SK-N-SH treated with all-trans-retinoic acid at 6 μM for 48 hours (cell line): ENCODE measurements around the gene SLC16A10.
A peak's percentile ranks its signal among the peaks of the same experiment; 100 is the strongest.

Source experiments
- ATAC-seq: fragments of 200-7000 bp; cut with Tn5 transposase; 3 replicates; pipeline ENCODE4 v1.9.1; 2020; ENCODE audit warnings: mild to moderate bottlenecking, moderate library complexity
- ARNTL ChIP-seq: fragments of 450-650 bp; formaldehyde crosslinking; IDR thresholded peaks from 2 replicates; pipeline ENCODE4 v1.5.0; 2020; ENCODE audit warnings: low read depth, mild to moderate bottlenecking, moderate library complexity, borderline replicate concordance
- CREB5 ChIP-seq: fragments of 250-450 bp; sonication (Bioruptor Pico); IDR thresholded peaks from 2 replicates; pipeline ENCODE4 v1.5.1; 2020; ENCODE audit warnings: low read depth, mild to moderate bottlenecking, moderate library complexity
- CSDC2 ChIP-seq: fragments of 250-450 bp; sonication (Bioruptor Pico); IDR thresholded peaks from 2 replicates; pipeline ENCODE4 v1.5.0; 2020; ENCODE audit warnings: mild to moderate bottlenecking, moderate library complexity
- ESRRG ChIP-seq: fragments of 250-450 bp; sonication (Bioruptor Pico); IDR thresholded peaks from 2 replicates; pipeline ENCODE4 v1.6.1; 2021; ENCODE audit warnings: mild to moderate bottlenecking
- GLIS3 ChIP-seq: fragments of 250-450 bp; sonication (Bioruptor Pico); IDR thresholded peaks from 2 replicates; pipeline ENCODE4 v1.5.0; 2020; ENCODE audit warnings: mild to moderate bottlenecking, moderate library complexity
- ISL1 ChIP-seq: fragments of 250-450 bp; sonication (Bioruptor Pico); IDR thresholded peaks from 2 replicates; pipeline ENCODE4 v2.1.2; 2022; ENCODE audit warnings: mild to moderate bottlenecking, moderate library complexity
- OSR1 ChIP-seq: fragments of 250-450 bp; sonication (Bioruptor Pico); IDR thresholded peaks from 2 replicates; pipeline ENCODE4 v1.8.0; 2022; ENCODE audit warnings: moderate library complexity, mild to moderate bottlenecking, inconsistent platforms
- PATZ1 ChIP-seq: fragments of 250-450 bp; sonication (Bioruptor Pico); IDR thresholded peaks from 2 replicates; pipeline ENCODE4 v1.8.0; 2020; ENCODE audit warnings: mild to moderate bottlenecking, moderate library complexity, borderline replicate concordance
- PPARA ChIP-seq: fragments of 250-450 bp; sonication (Bioruptor Pico); IDR thresholded peaks from 2 replicates; pipeline ENCODE4 v1.5.0; 2020; ENCODE audit warnings: mild to moderate bottlenecking, borderline replicate concordance
- RARB ChIP-seq: fragments of 250-450 bp; sonication (Bioruptor Pico); IDR thresholded peaks from 2 replicates; pipeline ENCODE4 v1.8.0; 2021; ENCODE audit warnings: mild to moderate bottlenecking, moderate library complexity
- SNAI2 ChIP-seq: fragments of 250-450 bp; sonication (Bioruptor Pico); IDR thresholded peaks from 2 replicates; pipeline ENCODE4 v1.5.0; 2020; ENCODE audit warnings: mild to moderate bottlenecking, moderate library complexity
- TCF4 ChIP-seq: fragments of 250-450 bp; sonication (Bioruptor Pico); IDR thresholded peaks from 2 replicates; pipeline ENCODE4 v1.8.0; 2021; ENCODE audit warnings: mild to moderate bottlenecking, moderate library complexity, borderline replicate concordance
- TOX ChIP-seq: fragments of 250-450 bp; sonication (Bioruptor Pico); IDR thresholded peaks from 2 replicates; pipeline ENCODE4 v1.8.0; 2021; ENCODE audit warnings: mild to moderate bottlenecking, moderate library complexity, borderline replicate concordance
- TSHZ2 ChIP-seq: fragments of 250-450 bp; sonication (Bioruptor Pico); IDR thresholded peaks from 2 replicates; pipeline ENCODE4 v1.5.0; 2020; ENCODE audit warnings: mild to moderate bottlenecking, moderate library complexity
- ZC3H10 ChIP-seq: fragments of 250-450 bp; sonication (Bioruptor Pico); IDR thresholded peaks from 2 replicates; pipeline ENCODE4 v1.5.1; 2021; ENCODE audit warnings: mild to moderate bottlenecking, moderate library complexity
- ZFP30 ChIP-seq: fragments of 450-650 bp; formaldehyde crosslinking; IDR thresholded peaks from 2 replicates; pipeline ENCODE4 v1.5.0; 2022; ENCODE audit warnings: mild to moderate bottlenecking, moderate library complexity
- ZNF70 ChIP-seq: fragments of 450-650 bp; formaldehyde crosslinking; IDR thresholded peaks from 2 replicates; pipeline ENCODE4 v1.5.0; 2020; ENCODE audit warnings: mild to moderate bottlenecking, moderate library complexity
- ZNF8 ChIP-seq: fragments of 450-650 bp; formaldehyde crosslinking; IDR thresholded peaks from 2 replicates; pipeline ENCODE4 v1.5.0; 2020; ENCODE audit warnings: mild to moderate bottlenecking, moderate library complexity
- TF ChIP-seq, protein P1 (sequence below): fragments of 250-450 bp; sonication (Bioruptor Pico); IDR thresholded peaks from 2 replicates; pipeline ENCODE4 v1.5.1; 2021; ENCODE audit warnings: mild to moderate bottlenecking, moderate library complexity
- TF ChIP-seq, protein P2 (sequence below): fragments of 250-450 bp; sonication (Bioruptor Pico); IDR thresholded peaks from 2 replicates; pipeline ENCODE4 v1.8.0; 2021; ENCODE audit warnings: low read depth, mild to moderate bottlenecking, moderate library complexity, borderline replicate concordance

The SLC16A10 gene

DNA sequence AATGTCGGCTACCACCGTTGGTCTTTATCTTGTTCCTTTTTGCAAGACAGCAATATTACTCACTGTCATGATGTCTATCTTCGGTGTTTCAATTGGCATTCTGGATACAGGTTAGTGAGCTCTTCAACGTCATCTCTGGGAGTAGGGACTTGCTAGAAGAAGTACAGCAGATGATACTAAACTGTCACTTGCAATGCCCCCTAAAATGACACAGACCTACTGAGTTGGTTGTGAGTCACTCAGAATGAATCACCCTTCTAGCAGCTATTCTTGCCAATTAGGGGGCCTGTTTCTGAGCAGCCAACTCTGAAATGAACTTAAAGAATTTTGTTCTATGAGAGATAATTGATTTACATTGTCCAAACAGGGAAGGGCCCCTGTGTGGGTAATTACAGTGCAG lies 176.5 kb downstream of the SLC16A10 start:
- TF ChIP-seq TOX (peak; percentile 65; the same call in 1 of the 2 replicates), ISL1 (peak; percentile 63), PATZ1 (peak; percentile 74; the same call in 1 of the 2 replicates), TSHZ2 (no peak), ZC3H10 (CRISPR knock-in tag) (peak; percentile 86), OSR1 (CRISPR knock-in tag) (no peak), ARNTL (CRISPR knock-in tag) (no peak)
- TF ChIP-seq, protein P1, sequence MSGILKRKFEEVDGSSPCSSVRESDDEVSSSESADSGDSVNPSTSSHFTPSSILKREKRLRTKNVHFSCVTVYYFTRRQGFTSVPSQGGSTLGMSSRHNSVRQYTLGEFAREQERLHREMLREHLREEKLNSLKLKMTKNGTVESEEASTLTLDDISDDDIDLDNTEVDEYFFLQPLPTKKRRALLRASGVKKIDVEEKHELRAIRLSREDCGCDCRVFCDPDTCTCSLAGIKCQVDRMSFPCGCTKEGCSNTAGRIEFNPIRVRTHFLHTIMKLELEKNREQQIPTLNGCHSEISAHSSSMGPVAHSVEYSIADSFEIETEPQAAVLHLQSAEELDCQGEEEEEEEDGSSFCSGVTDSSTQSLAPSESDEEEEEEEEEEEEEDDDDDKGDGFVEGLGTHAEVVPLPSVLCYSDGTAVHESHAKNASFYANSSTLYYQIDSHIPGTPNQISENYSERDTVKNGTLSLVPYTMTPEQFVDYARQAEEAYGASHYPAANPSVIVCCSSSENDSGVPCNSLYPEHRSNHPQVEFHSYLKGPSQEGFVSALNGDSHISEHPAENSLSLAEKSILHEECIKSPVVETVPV (CRISPR knock-in tag), result no peak
- TF ChIP-seq, protein P2, sequence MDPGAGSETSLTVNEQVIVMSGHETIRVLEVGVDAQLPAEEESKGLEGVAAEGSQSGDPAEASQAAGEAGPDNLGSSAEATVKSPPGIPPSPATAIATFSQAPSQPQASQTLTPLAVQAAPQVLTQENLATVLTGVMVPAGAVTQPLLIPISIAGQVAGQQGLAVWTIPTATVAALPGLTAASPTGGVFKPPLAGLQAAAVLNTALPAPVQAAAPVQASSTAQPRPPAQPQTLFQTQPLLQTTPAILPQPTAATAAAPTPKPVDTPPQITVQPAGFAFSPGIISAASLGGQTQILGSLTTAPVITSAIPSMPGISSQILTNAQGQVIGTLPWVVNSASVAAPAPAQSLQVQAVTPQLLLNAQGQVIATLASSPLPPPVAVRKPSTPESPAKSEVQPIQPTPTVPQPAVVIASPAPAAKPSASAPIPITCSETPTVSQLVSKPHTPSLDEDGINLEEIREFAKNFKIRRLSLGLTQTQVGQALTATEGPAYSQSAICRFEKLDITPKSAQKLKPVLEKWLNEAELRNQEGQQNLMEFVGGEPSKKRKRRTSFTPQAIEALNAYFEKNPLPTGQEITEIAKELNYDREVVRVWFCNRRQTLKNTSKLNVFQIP (CRISPR knock-in tag), result no peak
- ATAC-seq, result peak; percentile 56

DNA sequence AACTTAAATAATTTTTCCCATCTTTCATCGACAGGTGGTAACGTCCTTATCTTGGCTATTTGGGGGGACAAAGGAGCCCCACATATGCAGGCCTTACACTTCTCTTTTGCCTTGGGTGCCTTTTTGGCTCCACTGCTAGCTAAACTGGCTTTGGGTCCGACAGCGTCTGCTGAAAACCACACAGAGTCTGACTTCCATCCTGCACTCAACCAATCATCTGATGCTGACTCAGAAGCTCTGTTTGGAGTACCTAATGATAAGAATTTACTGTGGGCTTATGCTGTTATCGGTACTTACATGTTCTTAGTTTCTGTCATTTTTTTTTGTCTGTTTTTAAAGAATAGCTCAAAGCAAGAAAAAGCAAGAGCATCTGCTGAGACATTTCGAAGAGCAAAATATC lies 178.5 kb downstream of the SLC16A10 start:
- ATAC-seq, result no peak
- TF ChIP-seq TOX (no peak), TSHZ2 (no peak), PATZ1 (no peak), ISL1 (no peak), OSR1 (CRISPR knock-in tag) (no peak), ARNTL (CRISPR knock-in tag) (no peak), SNAI2 (CRISPR knock-in tag) (no peak), PPARA (CRISPR knock-in tag) (no peak), ESRRG (CRISPR knock-in tag) (no peak), ZNF70 (CRISPR knock-in tag) (no peak), CREB5 (CRISPR knock-in tag) (no peak), ZNF8 (CRISPR knock-in tag) (no peak), TCF4 (CRISPR knock-in tag) (no peak), GLIS3 (no peak), CSDC2 (CRISPR knock-in tag) (no peak), ZFP30 (no peak), RARB (CRISPR knock-in tag) (no peak)
- TF ChIP-seq, protein P2 (CRISPR knock-in tag), result no peak
- TF ChIP-seq, protein P1 (CRISPR knock-in tag), result no peak
